HL-60 (cell line): ENCODE results near the gene ENPP1.

Experiments used
- CTCF ChIP-seq: IDR thresholded peaks from one replicate; pipeline ENCODE4 v1.5.1; 2011; ENCODE audit warnings: low read length, control low read depth, inconsistent platforms; ENCODE audit not compliant: insufficient read depth
- POLR2AphosphoS5 ChIP-seq: IDR thresholded peaks from 2 replicates; pipeline ENCODE4 v1.6.1; 2012; ENCODE audit warnings: low read depth
- REST ChIP-seq: IDR thresholded peaks from 2 replicates; pipeline ENCODE4 v1.6.1; 2012; ENCODE audit warnings: low read depth; ENCODE audit not compliant: insufficient replicate concordance

GRCh38 chr6:131811500-131811899, 3.7 kb downstream of the ENPP1 start:
- no peak for TF ChIP-seq CTCF
- TF ChIP-seq POLR2AphosphoS5: no peak
- no peak for TF ChIP-seq REST
